K562 (cell line): Measurements from ENCODE around the gene ZNF544. TPM values are rescaled to one million over a fixed set of nuclear protein-coding genes. Genes with fewer than 3 reads are reported as not detected.
A peak's percentile ranks its signal among the peaks of the same experiment; 100 is the strongest.

Experiments
- ATAC-seq: fragments of 200-7000 bp; cut with Tn5 transposase; 3 replicates; pipeline ENCODE4 v1.9.1; 2020; ENCODE audit warnings: moderate library complexity
- BruUV-seq: library from RNA; stranded (reverse); fragments of 400-500 nt; replicated peaks from 2 replicates; lab custom pipeline; 2021; lab: Mats Ljungman, UMichigan
- CTCF ChIA-PET: fragments of 300-600 bp; formaldehyde crosslinking; extraction: SDS; loops from one replicate; lab custom pipeline; 2021; ENCODE audit warnings: low intra/inter-chr PET ratio; lab: Yijun Ruan, JAX
- POLR2A ChIA-PET: fragments of 300-600, 350-650 bp; sonication (Branson Sonifier 250); formaldehyde crosslinking; extraction: SDS; loops from one replicate; lab custom pipeline; 2021; ENCODE audit warnings: antibody characterized with exemption, inconsistent platforms; lab: Yijun Ruan, JAX
- DNase-seq, 4 experiments: peaks; one replicate each; pipeline versions ENCODE4 v3.0.0 to v3.0.0-alpha.2; 2011 to 2018; ENCODE audit warnings: low spot score in 3 of 4, mixed read lengths in 3 of 4; ENCODE audit errors: extremely low read depth in 1 of 4
- FAIRE-seq: peaks from 2 replicates; lab custom pipeline; 2011; peaks lifted over from hg19 to GRCh38; lab: Jason Lieb, UNC
- H2AFZ ChIP-seq: 2 replicates; pipeline ENCODE4 v1.6.0; 2011; ENCODE audit warnings: low read depth, low read length, control low read depth, inconsistent platforms
- H3K27ac ChIP-seq: fragments of 200-600 bp; 3 replicates; pipeline ENCODE4 v1.8.0; 2011; ENCODE audit warnings: low read depth, mild to moderate bottlenecking, control low read depth, inconsistent platforms, low read length, moderate library complexity, mixed read lengths; ENCODE audit errors: extremely low read depth
- H3K27me3 ChIP-seq, 2 experiments: fragments of 300-600 bp in 1 of 2; 2 replicates in 1 of 2; 3 replicates in 1 of 2; pipeline versions ENCODE4 v1.6.0 to v1.8.0; 2011; ENCODE audit warnings: inconsistent platforms in 2 of 2, low read length in 2 of 2, mild to moderate bottlenecking in 1 of 2, mixed read lengths in 1 of 2, moderate library complexity in 1 of 2; ENCODE audit not compliant: control insufficient read depth in 2 of 2, insufficient read depth in 2 of 2
- H3K36me3 ChIP-seq: fragments of 300-600 bp; 3 replicates; pipeline ENCODE4 v1.8.0; 2011; ENCODE audit warnings: mild to moderate bottlenecking, low read length, inconsistent platforms; ENCODE audit not compliant: control insufficient read depth, insufficient read depth
- H3K4me1 ChIP-seq, 2 experiments: fragments of 200-600 bp in 1 of 2; replicated peaks in 1 of 2; 2 replicates in 1 of 2; 3 replicates in 1 of 2; pipeline versions ENCODE4 v1.5.1 to v1.8.0; 2011; ENCODE audit warnings: inconsistent platforms in 2 of 2, low read length in 2 of 2, mild to moderate bottlenecking in 1 of 2, mixed read lengths in 1 of 2, moderate library complexity in 1 of 2; ENCODE audit not compliant: control insufficient read depth in 2 of 2, insufficient read depth in 2 of 2
- H3K4me2 ChIP-seq: 2 replicates; pipeline ENCODE4 v1.6.1; 2011; ENCODE audit warnings: low read length, control low read depth, inconsistent platforms, mixed read lengths; ENCODE audit not compliant: insufficient read depth
- H3K4me3 ChIP-seq: fragments of 200-600 bp; sonication (generic), shearing (Covaris generic); 2 replicates; pipeline ENCODE4 v1.5.1; 2016; ENCODE audit warnings: control low read depth, inconsistent platforms
- H3K79me2 ChIP-seq: fragments of 200-600 bp; 3 replicates; pipeline ENCODE4 v1.8.0; 2011; ENCODE audit warnings: low read length, inconsistent platforms; ENCODE audit not compliant: control insufficient read depth, insufficient read depth
- H3K9ac ChIP-seq, 2 experiments: 2 replicates each; pipeline versions ENCODE4 v1.6.0 to v1.6.1; 2011; ENCODE audit warnings: low read depth in 2 of 2, low read length in 2 of 2, control low read depth in 1 of 2, inconsistent platforms in 1 of 2, mild to moderate bottlenecking in 1 of 2, mixed read lengths in 1 of 2; ENCODE audit not compliant: insufficient read depth in 1 of 2
- H3K9me1 ChIP-seq: one replicate; pipeline ENCODE4 v1.6.0; 2011; ENCODE audit warnings: inconsistent platforms, mild to moderate bottlenecking, low read length, moderate library complexity; ENCODE audit not compliant: control insufficient read depth, insufficient read depth
- H3K9me3 ChIP-seq: replicated peaks from 2 replicates; pipeline ENCODE4 v1.5.1; 2011; ENCODE audit warnings: low read depth, low read length, inconsistent platforms; ENCODE audit not compliant: control insufficient read depth, insufficient read depth
- H4K20me1 ChIP-seq: replicated peaks from 2 replicates; pipeline ENCODE4 v1.6.1; 2011; ENCODE audit warnings: low read length, inconsistent platforms, mixed read lengths; ENCODE audit not compliant: control insufficient read depth, insufficient read depth
- C11orf30 ChIP-seq: fragments of 450-650 bp; IDR thresholded peaks from 2 replicates; pipeline ENCODE4 v1.6.1; 2016; ENCODE audit warnings: low read depth, mild to moderate bottlenecking
- CHCHD3 ChIP-seq: fragments of 250-450 bp; sonication (Bioruptor Pico); IDR thresholded peaks from 2 replicates; pipeline ENCODE4 v2.1.2; 2022; ENCODE audit warnings: mild to moderate bottlenecking
- NFYB ChIP-seq: IDR thresholded peaks from 2 replicates; pipeline ENCODE4 v1.6.1; 2011; ENCODE audit warnings: mild to moderate bottlenecking, moderate library complexity; ENCODE audit not compliant: insufficient read length; ENCODE audit errors: extremely low read depth
- PML ChIP-seq: IDR thresholded peaks from 2 replicates; pipeline ENCODE4 v1.6.1; 2012; ENCODE audit warnings: low read length, inconsistent platforms
- RAD21 ChIP-seq, 2 experiments: fragments of 250-450 bp in 1 of 2; fragments of 450-650 bp in 1 of 2; sonication (Bioruptor Pico) in 1 of 2; formaldehyde crosslinking in 1 of 2; IDR thresholded peaks in 1 of 2; conservative IDR thresholded peaks in 1 of 2; 2 replicates each; pipeline versions ENCODE4 v1.4.0 to v1.8.0; 2020 to 2022; ENCODE audit warnings: mild to moderate bottlenecking in 2 of 2, moderate library complexity in 1 of 2
- ZBTB7A ChIP-seq: IDR thresholded peaks from 2 replicates; pipeline ENCODE4 v1.6.1; 2011; ENCODE audit warnings: low read depth, mild to moderate bottlenecking, low read length, moderate library complexity, borderline replicate concordance; ENCODE audit not compliant: control insufficient read depth
- WGBS: fragments of 100-300 bp; shearing (Covaris generic); methylation state at CpG from one replicate; pipeline ENCODE4 v1.1.6; 2016; ENCODE audit warnings: low coverage, mixed read lengths; ENCODE audit not compliant: insufficient coverage; ENCODE audit errors: missing lambda C conversion rate; 5-methylcytosine and 5-hydroxymethylcytosine counted together
- in situ Hi-C: fragments of 300-500 bp; cut with MboI; formaldehyde crosslinking; loops from 4 replicates; pipeline ENCODE4 v1.15.0; 2018; ENCODE audit warnings: inconsistent platforms, mixed read lengths
- intact Hi-C: fragments of 100-400 bp; cut with micrococcal nuclease; formaldehyde crosslinking; loops from 2 replicates; pipeline ENCODE4 v1.14.2; 2022
- polyA plus RNA-seq, 8 experiments: library from polyadenylated mRNA; depleted of rRNA in 4 of 8; stranded (reverse) in 5 of 8; unstranded in 3 of 8; fragments of >200 nt; fragmentation: Nextera tagmentation in 2 of 8; fragmentation: Illumina TruSeq in 1 of 8; extraction: Ambion mirVana in 2 of 8; extraction: Trizol in 1 of 8; gene quantifications; 2 replicates each; pipeline versions ENCODE4 v1.2.1 to v1.2.3, GENCODE V29; 2011 to 2014; ENCODE audit warnings: inconsistent platforms in 1 of 8, missing spikeins in 1 of 8
- total RNA-seq, 7 experiments: library from RNA; depleted of rRNA in 6 of 7; stranded (reverse); fragments of >200 nt in 6 of 7; fragmentation: Illumina TruSeq in 2 of 7; extraction: Trizol in 2 of 7; gene quantifications; 2 replicates each; pipeline versions ENCODE4 v1.2.1 to v1.2.3, GENCODE V29; 2011 to 2021; ENCODE audit warnings: low replicate concordance in 1 of 7
- TF ChIP-seq, protein P1 (sequence below), 3 experiments: IDR thresholded peaks in 2 of 3; conservative IDR thresholded peaks in 1 of 3; 2 replicates each; pipeline ENCODE4 v1.5.1; 2011 to 2012; ENCODE audit warnings: low read length in 3 of 3, mild to moderate bottlenecking in 3 of 3, control low read depth in 2 of 3, improper control_type of control experiment in 1 of 3, inconsistent platforms in 1 of 3, low read depth in 1 of 3, mixed read lengths in 1 of 3, moderate library complexity in 1 of 3; ENCODE audit not compliant: insufficient read depth in 2 of 3
- TF ChIP-seq, protein P2 (sequence below), 2 experiments: IDR thresholded peaks; 2 replicates each; pipeline ENCODE4 v1.6.1; 2011; ENCODE audit warnings: borderline replicate concordance in 1 of 2, control low read depth in 1 of 2, low read depth in 1 of 2, low read length in 1 of 2, mild to moderate bottlenecking in 1 of 2, mixed read lengths in 1 of 2, moderate library complexity in 1 of 2; ENCODE audit not compliant: insufficient read depth in 1 of 2, insufficient read length in 1 of 2, poor library complexity in 1 of 2, severe bottlenecking in 1 of 2; ENCODE audit errors: extremely low read depth in 1 of 2

The ZNF544 gene
- total and polyA plus RNA-seq, 9 of the 15 experiments (the other 6 are each of a cell fraction or from before 2014, with no cell fraction given) = 23.6 to 59.0 (median 41.4) TPM

DNA sequence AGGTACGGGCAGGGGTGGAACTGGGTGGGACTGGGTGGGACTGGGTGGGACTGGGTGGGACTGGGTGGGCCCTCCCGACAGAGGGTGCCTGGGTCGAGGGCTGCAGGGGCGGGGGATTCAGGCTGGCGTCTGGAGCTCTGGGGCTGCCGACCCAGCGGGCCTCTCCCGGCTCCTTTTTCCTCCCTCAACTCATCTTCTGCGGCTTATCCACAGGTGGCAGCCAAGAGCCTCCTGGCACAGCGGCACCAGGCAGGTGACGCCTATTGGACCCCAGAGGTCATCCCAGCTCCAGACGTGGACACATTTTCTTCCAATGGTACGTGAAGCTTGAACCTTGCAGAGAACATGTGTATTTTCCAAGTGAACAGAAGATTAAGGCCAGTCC lies 533 bp downstream of the ZNF544 start:
- Histone ChIP-seq H3K4me1 (peaks cover 8 to 14% of the 10 kb centered on the region in 2 experiments; a peak in 4 of 5 replicates), H3K36me3 (peaks cover 45% of the 10 kb centered on the region), H3K27me3 (no peaks in the 10 kb centered on the region; a peak in 1 of 5 replicates), H3K9me1 (no peaks in the 10 kb centered on the region), H3K27ac (peak overlapping the region; percentile 91), H3K4me3 (peak overlapping the region; percentile 56), H3K4me2 (peak overlapping the region; percentile 81), H3K9ac (peak overlapping the region; percentile 83 to 92), H4K20me1 (no peaks in the 10 kb centered on the region), H2AFZ (peak overlapping the region; percentile 80; the same call in 1 of the 2 replicates), H3K79me2 (peaks cover 34% of the 10 kb centered on the region), H3K9me3 (peaks cover 12% of the 10 kb centered on the region)
- DNase-seq (peak in 3 of 4 experiments; percentile 44 to 61 (median 55)), ATAC-seq (peak; percentile 75), FAIRE-seq (no peak)
- BruUV-seq = no TSS peak
- TF ChIP-seq ZBTB7A (peak; percentile 8; the same call in 1 of the 2 replicates), RAD21 (CRISPR knock-in tag; conservative IDR thresholded peaks at IDR 0.05 in 1 of 2, IDR thresholded peaks at IDR 0.05 in 1 of 2) (peak in 1 of 2 experiments; percentile 20; a peak in 1 of 4 replicates), CHCHD3 (CRISPR knock-in tag) (no peak), C11orf30 (no peak), PML (0 out of 2 replicates have a peak, but pooled peaks have one; percentile 6), NFYB (peak; percentile 7)
- TF ChIP-seq, protein P1, sequence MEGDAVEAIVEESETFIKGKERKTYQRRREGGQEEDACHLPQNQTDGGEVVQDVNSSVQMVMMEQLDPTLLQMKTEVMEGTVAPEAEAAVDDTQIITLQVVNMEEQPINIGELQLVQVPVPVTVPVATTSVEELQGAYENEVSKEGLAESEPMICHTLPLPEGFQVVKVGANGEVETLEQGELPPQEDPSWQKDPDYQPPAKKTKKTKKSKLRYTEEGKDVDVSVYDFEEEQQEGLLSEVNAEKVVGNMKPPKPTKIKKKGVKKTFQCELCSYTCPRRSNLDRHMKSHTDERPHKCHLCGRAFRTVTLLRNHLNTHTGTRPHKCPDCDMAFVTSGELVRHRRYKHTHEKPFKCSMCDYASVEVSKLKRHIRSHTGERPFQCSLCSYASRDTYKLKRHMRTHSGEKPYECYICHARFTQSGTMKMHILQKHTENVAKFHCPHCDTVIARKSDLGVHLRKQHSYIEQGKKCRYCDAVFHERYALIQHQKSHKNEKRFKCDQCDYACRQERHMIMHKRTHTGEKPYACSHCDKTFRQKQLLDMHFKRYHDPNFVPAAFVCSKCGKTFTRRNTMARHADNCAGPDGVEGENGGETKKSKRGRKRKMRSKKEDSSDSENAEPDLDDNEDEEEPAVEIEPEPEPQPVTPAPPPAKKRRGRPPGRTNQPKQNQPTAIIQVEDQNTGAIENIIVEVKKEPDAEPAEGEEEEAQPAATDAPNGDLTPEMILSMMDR (IDR thresholded peaks at IDR 0.05 in 2 of 3, conservative IDR thresholded peaks at IDR 0.05 in 1 of 3; ENCODE audit: insufficient read depth in 2 of 3, low read depth in 1 of 3, low read length in 3 of 3) = peak; percentile 47 to 77 (median 60); a peak in 5 of 6 replicates
- TF ChIP-seq, protein P2, sequence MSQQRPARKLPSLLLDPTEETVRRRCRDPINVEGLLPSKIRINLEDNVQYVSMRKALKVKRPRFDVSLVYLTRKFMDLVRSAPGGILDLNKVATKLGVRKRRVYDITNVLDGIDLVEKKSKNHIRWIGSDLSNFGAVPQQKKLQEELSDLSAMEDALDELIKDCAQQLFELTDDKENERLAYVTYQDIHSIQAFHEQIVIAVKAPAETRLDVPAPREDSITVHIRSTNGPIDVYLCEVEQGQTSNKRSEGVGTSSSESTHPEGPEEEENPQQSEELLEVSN (IDR thresholded peaks at IDR 0.05; ENCODE audit: borderline replicate concordance in 1 of 2, extremely low read depth in 1 of 2, insufficient read depth in 1 of 2, insufficient read length in 1 of 2, low read depth in 1 of 2, low read length in 1 of 2, poor library complexity in 1 of 2, severe bottlenecking in 1 of 2) = peak in 1 of 2 experiments; percentile 32
- ChIA-PET CTCF (no interaction called here), POLR2A (interaction anchor here (1.1 to 1.9 kb wide), 4 partner anchors 8 to 133 kb away, joined by 4 to 10 read pairs (median 8); partner anchors contain the start of gene ZNF497)
- intact Hi-C loops (loop anchor here (5.0 to 10.0 kb wide), 2 partner anchors 98 to 176 kb away; partner anchors contain the start of genes ZNF584 and ZSCAN22), in situ Hi-C loops (no loop called here)
- WGBS = 22% methylated on average over 7 of the region's 13 CpGs
